Activated naive CD4-positive, alpha-beta T cell treated with Interleukin-2 at 50 U/mL for 16 hours (primary cell): ENCODE measurements around the gene ZNF319.

ENCODE experiments used
- DNase-seq: peaks from one replicate; pipeline ENCODE4 v3.0.0-alpha.2; 2020

Gene ZNF319

DNA sequence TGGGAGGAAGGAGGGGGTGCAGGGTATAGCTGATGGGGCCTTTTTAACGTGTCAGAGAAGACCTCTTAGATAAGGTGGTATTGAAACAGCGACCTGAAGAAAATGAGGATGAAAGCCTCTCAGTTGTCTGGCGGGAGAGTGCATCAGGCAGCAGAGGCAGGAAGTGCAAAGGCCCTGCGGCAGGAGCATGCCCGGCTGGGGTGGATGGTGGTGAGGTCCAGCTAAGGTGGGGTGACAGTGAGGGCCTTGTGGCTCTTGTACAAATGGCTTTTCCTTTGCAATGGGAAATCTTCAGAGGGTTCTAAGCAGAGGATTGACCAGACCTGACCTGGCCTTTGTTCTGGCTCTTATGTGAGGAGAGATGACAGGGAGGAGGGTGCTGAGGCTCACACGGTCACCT, 36.5 kb upstream of the ZNF319 start:
- DNase-seq, result no peak

DNA sequence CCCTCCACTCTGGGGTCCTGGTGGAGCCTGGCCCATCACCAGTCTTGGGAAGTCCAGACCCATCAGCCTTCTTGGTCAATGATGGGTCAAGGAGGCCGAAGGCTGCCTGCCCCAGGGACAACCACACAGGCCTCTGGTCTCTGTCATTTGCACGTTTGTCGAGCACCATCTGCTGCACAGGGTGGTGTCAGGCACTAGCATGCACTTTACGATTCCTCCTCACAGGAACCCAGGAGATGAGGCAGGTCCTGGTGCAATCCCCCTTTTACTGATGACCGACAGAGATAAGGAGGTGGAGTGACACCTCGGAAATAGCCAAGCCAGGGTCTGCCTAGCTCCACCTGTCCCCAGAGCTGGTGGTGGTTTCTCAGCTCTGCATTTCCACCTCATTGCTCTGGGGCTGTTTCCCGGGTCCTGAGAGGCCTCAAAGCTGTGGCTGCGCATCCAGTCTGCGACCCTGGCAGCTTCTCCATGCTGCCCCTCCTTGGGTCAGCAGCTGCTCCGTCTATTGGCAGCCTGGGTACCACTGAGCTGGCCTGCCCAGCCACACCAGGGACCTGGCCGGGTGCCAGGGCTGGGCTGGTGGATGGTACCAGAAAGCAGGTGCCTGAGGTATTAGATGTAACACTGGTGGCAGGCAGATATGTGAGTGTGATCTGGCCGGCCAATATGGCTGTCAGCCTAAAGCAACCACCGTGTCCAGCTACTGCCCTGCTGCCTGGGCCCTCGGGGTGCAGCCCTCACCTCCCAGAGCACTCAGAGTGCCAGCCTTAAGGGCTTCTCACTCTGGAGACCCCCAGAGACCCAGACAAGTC, 35.1 kb upstream of the ZNF319 start:
- no peak for DNase-seq

DNA sequence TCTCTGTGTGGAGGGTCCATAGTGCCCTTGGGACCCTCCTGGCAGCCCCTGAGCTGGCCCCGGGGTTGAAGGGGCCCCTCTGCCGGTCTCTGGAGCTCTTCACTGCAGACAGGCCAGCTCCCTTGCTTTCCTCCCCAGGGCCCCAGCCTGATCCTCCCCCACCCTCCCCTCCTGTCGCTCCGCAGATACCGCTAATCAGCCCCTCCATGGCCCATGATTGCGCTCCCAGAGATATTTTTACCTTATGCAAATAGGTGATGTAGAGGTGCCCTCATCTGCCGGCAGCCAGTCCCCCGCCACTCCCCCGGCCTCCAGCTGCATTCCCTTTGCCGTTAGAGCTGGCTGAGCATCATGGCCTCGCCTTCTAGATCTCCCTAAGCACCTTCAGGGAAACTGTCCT, 34.3 kb upstream of the ZNF319 start:
- no peak for DNase-seq

DNA sequence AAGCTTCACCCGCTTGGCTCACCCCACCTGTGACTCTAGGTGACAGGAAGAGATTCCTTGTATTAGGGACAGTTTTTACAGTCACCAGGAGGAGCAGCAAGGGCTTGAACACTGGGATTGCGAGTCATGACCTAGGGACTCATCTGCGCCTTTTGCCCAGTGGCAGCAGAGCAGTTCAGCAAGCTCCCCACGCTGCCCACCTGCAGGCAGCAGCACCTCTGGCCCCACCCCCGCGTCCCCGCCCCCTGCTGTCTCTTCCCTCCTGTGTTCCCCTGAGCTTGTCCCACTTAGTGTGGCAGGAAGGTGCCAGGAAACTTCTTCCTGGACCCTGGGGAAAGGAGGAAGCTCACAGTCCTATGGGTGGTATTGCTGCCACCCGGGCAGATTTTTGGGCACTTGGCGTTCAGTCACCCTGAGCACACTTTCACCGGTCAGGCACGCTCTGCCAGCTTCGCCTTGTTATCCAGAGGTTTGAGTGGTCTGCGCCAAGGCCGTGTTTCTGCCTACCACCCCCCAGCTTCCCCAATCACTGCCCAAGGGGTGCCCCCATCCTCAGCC, 33.7 kb upstream of the ZNF319 start:
- DNase-seq, result no peak

DNA sequence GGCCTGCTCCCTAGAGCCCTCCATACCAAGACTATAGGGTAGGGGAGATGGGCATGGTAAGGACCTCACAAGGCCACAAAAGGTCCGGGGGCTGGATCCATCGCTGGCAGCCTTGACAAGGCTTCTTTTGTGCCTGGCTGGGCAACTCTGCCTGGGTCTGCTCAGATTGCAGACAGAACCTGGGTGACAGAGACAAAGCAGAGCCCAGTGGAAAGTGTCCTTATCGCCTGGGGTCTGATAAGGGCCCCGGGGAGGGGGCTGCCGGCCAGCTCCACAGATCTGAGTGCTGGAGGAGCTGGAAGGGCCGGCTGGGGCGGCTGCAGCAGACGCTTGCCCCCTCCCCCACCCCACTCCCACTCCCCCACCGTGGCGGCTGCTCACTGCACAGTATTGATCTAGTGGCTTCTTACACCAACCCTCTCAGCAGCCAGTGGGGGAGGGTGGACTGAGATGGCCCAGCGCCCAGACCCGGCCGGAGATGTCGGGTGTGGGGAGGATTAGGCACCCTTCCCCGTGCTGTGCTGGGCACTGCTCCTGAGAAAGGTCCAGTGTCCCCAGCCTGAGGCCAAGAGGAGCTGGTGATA, 32.3 kb upstream of the ZNF319 start:
- DNase-seq, result no peak

DNA sequence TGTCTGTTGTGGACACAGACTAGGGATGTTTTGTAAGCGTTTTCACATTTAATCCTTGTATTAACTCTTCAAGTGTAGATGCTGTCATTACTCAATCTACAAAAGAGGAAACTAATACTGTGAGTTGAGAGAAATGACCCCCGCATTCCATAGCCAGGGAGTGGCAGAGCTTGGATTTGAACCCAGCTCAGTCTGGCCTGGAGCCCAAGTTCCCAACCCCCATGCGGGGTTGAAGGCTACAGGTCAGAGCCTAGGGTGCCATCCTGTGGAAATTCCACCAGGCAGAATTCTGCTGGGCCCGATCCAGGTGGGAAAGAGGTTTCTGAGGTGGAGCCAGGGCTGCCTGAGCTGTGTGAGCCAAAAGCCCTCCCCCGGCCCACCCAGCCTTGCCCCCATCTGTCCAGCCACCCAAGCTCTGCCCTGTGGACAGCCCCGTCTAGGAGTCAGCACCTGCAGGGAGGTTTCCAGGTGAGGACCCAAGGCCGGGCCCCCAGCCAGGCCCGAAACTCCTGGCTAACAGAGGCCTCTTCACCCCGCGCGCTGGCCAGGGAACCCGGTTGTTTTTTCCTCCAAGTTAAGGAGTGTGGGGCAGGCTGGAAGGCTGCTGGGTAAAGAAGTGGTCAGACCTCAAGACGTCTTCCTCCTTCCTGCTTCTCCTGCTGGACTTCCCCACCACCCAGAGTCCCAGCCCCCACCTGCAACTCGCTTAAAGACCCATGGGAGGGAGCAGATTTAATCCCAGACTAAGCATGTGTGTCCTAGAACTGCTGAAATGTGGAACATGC, 30.7 kb upstream of the ZNF319 start:
- DNase-seq, result no peak

DNA sequence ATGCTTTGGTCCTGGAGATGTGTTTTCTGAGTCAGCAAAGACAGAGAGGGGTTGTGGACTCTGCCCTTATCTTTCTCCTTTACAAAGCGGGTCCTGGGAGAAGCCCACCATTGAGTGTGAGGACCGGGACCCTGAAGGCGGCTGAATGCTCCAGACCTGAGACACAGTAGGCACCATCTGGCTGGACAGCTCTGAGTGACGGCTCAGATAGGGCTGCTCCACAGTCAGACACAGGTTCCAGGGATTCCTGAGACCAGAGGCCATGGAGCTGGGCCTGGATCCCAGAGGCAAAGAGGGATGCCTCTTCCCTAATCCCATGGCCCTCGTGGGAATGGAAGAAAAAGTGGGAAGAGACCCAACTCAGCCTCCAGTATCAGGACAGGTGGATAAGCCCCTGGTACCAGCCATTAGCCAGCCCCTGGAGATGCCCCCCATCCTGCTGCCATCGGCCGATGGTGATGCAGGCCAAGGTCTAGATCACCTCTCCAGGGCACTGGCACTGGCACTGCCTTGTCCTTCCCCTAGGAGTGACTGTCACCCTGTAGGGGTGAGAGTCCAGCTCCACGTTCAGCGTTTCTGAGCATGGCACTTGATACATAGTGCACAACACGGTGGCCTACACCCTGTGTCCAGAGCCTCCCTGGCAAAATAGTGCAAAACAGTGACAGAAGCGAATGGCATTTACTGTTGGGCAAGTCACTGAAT, 29.8 kb upstream of the ZNF319 start:
- DNase-seq, result no peak

DNA sequence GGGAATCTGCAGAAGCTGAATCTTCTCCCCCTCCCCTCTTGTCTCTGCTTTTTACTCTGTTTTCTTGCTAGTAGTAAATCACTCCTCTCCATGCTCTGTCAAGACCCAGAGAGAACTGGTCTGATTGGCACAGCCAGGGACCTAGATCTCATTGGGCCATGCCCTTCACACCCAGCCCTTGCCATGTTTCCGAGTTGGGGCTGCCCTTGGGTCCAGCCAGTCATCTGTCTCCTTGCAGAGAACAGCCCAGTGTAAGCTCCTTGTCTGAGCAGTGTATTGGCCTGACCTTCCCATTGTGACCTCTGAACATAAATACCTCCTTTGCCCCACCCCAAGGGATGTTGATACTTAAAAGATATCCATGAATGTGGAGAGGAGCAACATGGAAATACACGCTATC, 28.9 kb upstream of the ZNF319 start:
- DNase-seq, result no peak

DNA sequence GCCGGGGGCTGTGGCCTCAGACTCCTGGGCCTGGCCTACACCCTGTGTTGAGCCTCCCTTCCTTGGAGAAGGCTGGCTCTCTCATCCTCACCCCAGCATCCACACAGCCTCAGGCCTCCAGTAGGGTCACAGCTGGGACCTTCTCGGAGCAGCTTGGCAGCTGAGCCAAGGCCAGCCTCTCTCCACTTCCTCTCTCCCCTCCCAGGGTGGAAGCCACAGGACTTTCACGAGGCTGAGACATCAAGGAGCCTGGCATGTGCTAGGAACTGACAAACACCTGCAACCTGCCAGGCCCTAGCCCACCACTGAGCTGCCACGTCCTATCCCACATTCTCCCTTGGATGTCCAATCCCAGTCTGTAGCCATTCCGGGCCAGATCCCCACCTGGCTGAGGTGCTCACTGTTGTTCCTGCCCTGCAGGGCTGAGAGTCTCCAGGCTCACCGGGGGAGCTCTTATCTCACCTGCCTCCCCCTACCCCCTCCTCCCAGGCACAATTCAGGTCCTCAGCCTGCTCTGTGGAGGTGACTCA, 28.1 kb upstream of the ZNF319 start:
- no peak for DNase-seq

DNA sequence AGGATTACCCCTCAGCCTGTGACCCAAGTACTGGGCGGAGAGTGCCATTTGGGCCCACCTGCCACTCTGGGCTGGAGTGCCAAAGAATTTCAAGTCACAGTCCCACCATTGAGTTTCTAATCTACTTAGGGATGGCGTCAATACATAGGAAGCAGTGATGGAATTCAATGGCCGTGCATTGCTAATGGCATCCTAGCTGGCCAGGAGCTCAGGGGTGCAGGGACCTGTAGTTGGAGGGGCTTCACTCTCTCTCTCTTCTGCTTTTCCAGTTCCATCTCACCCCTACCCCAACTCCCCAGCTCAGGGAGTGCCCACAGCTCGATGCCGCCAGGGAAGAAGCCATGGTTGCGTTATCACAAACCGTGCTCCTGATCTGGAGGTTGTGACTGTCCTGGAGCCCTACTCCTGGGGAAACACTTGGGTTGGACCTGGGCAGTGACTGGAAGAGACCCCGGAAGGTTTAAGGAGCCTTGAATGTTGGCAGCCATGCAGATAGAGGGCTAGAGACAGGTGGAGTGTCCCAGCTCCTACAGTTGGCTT, 27.5 kb upstream of the ZNF319 start:
- DNase-seq, result no peak

DNA sequence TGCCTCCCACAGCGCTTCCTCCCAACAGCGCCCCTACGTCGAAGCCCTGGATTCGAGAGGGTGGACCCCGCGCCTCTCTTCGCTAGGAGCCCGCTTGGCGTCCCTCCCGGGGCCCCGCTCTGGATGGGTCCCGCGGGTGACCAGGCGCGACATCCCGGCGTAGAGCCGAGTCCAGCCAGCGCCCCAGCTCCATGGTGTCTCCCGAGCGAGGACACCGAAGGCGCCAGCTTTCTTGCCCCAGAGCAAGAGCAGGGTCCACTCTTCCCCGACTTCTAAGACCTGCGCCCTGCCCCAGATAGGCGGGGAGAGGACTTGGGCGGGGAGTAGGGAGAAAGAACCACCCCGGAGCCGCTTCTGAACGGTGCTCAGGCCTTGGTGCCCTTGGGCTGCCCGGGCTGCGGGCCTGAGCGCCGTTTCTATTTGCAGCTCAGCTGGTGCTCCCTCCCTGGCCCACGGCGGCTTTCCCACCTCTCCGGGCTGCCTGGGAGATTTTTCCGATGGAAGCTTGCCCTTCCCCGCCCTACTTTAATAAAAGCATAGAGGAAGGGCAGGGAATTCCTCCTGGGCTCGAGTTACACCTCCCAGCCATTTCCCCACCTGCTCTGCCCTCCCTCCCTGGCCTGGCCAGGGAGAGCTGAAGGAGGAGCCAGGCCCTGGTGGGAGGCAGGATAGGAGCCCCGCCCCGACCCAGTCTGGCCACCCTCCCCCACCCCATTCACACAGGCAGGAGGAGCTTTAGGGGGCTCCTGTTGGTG, 26.9 kb upstream of the ZNF319 start:
- DNase-seq, result no peak

DNA sequence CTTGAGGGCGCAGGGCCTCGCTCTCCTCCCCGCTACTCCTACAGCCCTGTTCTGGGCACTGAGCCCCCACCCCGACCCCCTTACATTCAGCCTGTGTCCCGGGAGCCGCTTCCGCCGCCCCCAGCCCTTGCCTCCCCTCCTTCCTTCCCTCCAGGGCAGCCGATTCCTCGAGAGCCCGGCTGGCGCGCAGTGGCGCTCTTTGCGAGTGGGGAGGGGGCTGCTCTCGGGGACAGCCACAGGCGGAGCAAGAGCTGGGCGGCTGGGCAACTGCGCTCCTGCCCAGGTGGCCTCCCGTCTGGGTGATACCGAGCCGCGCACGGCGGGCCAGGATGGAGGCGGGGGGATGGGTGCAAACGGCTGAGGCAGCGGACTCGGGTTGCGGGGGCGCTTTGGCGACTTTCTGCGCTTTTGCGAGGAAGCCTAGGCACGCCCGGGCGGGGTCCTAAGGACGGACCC, 26.3 kb upstream of the ZNF319 start:
- DNase-seq, result peak; percentile 9

DNA sequence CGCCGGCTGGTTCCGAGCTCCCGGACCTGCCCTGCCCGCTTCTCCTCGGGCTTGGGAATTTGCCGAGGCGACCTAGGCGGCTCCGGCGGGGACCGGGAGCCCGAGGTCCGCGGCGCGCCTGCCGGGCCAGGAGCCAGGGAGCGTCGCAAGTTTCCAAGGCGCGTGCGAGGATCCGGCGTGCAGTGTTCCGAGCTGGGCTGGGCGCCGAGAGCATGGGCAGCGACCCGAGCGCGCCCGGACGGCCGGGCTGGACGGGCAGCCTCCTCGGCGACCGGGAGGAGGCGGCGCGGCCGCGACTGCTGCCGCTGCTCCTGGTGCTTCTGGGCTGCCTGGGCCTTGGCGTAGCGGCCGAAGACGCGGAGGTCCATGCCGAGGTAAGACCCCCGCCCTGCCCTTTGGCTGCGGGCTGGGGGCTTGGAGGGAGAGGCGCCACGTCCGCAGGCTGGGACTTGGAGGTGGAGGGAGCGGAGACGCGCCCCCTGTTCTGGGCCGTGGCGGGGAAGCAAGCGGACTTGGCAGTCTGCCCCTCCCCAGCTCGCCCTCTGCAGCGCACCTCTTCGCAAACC, 25.8 kb upstream of the ZNF319 start:
- DNase-seq, result peak; percentile 16

DNA sequence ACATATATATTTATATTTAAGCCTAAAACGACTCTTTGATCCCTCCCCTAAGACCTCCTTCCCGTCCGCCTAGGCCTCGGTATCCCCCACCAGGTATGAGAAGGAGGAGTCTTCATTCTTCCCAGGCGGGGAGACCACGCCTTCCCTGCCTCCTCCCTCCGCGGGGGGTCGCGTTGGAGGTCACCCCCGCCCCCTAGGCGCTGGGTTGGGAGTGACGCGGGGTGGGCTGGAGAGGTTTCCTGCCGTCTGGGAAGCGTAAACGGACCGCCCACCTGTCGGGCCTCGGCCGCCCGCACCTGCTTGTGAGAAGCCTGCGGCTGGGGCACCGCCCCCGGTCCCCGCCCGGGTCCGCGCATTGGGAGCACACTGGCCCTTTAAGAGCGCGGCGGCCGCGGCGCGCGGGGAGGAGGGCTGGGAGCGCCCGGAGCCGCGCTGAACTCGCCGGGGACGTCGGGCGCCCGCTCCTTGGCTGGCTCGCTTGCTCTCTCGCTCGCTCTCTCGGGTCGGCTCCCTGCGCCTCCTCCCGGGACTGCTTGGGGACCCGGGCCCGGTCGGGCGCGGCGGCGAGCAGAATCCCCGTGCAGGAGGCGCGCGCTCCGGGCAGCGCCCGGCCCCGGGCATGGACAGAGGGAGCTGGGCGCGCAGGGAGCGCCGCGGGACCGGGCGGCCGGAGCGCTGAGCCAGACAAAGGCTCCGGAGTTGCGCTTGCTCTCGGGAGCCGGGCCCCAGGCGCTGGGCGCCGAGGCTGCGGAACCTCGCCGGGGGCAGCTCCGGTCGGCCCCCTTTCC, 25.1 kb upstream of the ZNF319 start, which contains the start of gene MMP15:
TSS of gene MMP15 (plus strand) at position 404 of the 788 bp plus-strand sequence. CDS start 597 bp downstream, outside the sequence.
- peak; percentile 73 for DNase-seq

DNA sequence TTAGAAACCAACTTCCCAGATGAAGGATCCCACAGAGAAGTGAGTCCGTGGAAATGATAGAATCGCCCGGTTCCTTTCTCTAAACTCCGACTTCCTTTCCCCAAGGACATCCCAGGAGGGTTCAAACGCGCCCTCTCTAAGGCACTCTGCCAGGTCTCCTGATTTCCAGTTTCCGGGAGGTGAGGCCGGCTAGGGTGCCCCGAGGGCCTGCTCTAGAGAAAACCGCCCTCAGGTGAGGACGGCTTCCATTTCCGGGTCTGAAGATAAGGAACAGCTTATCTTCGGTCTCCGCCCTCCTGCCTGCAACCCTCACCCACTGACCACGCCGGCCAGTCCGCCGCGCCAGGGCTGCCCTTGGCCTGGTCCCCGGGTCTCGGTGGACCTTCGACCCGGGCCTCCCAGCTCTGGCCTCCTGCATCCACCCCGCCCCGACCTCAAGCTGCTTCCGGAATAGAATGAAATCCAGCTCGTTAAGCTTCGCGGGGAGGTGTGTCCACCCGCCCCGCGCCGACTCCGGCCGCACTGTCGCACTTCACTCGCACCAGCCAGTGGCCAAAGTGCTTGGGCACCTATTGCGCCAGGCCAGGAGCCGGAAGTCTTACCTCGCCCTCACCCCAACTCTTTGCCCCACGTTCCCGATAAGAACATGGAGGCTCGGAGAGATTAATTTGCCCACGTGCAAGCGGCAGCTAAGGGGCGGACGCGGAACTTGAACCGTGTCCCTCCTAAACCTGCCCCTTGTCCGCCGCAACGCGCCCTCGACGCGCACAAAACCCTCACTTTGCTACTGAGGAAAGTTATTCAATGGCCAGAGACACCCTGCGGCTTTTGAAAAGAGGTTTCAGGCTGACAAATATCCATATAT, 24.2 kb upstream of the ZNF319 start:
- peak; percentile 30 for DNase-seq

DNA sequence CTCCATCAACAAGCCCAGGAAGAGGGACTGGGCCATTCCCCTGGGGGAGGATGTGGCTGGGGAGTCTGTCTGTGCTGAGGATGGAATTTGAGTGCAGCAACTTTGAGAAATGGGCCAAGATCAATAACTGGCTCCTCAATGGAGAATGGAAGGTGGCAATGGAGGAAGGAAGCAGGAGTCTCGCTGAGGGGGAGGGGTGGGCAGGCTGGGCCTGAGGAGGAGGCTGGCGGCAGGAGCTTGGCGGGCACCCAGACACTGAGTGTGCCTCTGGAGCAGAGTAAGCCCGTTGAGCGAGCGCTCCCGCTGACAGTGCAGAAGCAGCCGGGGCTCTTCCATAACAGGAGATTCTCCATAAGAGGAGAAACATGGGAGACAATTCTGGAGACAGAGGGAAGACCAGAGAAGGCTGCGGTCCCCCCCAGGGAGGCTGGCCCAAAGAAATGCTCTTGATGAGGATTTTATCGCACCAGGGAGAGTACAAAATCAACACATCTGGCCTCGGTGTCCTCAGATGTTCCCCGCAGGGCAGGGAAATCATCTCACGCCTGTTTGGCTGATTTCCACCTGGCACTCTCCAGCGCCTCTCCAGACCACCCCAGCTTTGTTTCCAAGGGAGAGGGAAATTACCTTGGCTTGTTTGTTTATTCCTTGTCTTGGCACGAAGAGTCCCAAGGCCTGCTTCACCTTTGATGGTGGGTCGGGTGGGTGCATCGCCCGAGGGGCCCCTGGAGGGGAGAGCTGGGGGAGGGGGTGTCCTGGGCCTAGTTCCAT, 22.3 kb upstream of the ZNF319 start:
- DNase-seq, result no peak

DNA sequence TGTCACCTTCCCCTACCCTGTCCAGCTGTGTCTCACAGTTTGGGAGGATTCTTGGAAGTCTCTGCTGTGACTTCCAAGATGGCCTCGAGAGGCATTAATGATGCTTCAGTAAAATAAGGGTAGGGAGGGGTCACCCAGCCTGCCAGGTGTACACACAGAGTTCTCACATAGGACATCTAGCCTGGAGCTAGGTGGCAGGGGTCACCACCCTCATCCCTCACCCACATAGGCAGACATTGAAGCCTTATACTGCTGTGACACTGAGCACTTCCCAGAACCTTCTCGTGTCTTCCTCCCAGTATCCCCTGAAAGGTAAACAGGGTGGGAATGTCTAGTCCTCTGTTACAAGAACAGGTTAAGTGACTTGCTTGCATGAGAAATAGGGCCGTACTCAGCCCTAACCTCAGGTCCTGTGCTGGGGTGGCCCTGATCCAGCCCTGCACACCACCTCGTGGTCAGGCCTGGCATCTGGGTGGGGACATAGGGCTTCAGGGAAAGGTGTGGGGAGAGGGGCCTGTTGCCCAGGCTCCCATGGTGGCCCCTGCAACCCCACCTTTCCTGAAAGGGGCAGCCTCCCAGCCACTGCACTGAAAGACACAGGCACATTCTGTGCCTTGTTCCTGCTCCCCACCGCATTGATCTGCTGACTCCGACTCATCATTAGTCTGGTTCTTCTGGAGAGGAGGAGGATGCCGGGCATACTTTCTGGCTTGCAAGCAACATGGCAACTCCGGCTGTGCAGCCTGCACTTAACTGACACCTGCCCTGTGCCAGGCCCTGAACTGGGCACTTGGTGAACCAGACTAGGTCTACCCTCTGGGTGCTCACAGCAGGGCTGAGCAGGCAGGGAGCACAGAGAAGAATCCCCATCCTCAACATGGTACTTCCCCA, 21.4 kb upstream of the ZNF319 start:
- DNase-seq, result no peak
